ENCODE results near the gene SLC16A2.

GRCh38 chrX:74377282-74377681 is 44.0 kb upstream of the SLC16A2 start:
- TF ChIP-seq, protein P1, sequence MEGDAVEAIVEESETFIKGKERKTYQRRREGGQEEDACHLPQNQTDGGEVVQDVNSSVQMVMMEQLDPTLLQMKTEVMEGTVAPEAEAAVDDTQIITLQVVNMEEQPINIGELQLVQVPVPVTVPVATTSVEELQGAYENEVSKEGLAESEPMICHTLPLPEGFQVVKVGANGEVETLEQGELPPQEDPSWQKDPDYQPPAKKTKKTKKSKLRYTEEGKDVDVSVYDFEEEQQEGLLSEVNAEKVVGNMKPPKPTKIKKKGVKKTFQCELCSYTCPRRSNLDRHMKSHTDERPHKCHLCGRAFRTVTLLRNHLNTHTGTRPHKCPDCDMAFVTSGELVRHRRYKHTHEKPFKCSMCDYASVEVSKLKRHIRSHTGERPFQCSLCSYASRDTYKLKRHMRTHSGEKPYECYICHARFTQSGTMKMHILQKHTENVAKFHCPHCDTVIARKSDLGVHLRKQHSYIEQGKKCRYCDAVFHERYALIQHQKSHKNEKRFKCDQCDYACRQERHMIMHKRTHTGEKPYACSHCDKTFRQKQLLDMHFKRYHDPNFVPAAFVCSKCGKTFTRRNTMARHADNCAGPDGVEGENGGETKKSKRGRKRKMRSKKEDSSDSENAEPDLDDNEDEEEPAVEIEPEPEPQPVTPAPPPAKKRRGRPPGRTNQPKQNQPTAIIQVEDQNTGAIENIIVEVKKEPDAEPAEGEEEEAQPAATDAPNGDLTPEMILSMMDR (IDR thresholded peaks at IDR 0.05; ENCODE audit: low read depth, low read length), result no peak
- no peak for TF ChIP-seq EZH2phosphoT487 (IDR thresholded peaks at IDR 0.05; ENCODE audit: low read depth)

All from OCI-LY3 (cell line).